NOMO-1 (cell line): ENCODE measurements around the gene GAR1.
"Not testable (repeated sequence)": the region's sequence is repeated elsewhere in the genome, so short reads cannot be mapped to it uniquely, and the experiment has no call there.

ENCODE experiments used
- DNase-seq, 2 experiments: peaks; one replicate each; lab custom pipeline; 2025; ENCODE audit not compliant: unreplicated experiment in 2 of 2; lab: John Stamatoyannopoulos, UW

GAR1 gene

DNA sequence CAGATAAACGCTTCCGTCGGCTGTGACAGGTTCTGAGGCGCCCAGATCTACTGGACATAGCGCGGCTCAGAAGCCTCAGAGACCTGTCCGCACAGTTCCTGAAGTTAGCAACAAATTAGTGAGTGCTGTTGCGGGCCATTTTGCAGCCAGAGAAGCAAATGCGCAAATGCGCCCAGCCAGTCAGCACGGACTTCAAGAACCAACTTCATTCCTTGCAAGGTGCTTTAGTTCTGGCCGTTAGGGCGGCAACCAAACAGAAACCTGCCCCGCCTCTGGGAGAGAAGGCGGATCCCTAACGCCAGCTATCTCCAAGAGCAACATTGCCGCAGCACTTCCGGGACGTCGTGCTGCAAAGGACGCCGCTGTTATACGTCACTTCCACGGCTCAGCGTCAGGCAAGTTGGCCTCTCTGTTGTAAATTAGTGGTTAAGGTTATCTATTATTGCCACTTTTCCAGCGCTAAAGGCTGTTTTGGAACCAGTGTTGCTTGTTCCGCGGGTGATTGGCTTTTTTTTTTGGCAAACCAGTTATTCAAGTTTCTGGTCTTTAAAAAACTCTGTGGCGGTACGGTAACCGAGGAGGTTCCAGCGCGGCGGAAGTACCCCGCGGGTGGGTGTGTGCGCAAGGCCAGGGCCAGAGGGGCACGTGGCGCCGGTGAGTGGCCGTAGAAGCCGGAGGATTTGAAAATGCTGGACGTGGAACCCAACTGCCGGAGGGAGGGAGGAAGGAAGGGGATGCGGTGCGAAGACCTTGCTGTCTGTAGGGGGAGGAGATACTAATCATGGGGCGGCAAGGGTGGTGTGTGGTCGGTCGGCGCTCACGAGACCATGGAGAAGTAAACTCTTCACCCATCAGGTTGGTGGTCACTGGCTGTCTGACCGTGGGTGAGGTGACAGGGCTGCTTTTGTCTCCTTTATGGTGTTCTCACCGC lies at the start of gene GAR1:
Gene GAR1 (plus strand): TSS at position 612 of the 931 bp plus-strand sequence. CDS start 403 bp downstream, outside the sequence.
- peak; percentile 93 to 96 for DNase-seq

DNA sequence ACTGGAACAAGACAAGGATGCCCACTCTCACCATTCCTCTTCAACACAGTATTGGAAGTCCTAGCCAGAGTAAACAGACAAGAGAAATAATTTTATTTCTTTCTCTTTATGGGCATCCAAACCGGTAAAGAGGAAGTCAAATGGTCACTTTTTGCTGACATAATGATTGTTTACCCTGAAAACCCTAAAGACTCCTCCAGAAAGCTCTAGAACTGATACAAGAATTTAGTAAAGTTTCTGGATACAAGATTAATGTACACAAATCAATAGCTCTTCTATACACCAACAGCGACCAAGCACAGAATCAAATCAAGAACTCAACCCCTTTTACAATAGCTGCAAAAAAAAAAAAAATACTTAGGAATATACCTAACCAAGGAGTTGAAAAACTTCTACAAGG lies 33.5 kb upstream of the GAR1 start:
- not testable (repeated sequence) for DNase-seq

DNA sequence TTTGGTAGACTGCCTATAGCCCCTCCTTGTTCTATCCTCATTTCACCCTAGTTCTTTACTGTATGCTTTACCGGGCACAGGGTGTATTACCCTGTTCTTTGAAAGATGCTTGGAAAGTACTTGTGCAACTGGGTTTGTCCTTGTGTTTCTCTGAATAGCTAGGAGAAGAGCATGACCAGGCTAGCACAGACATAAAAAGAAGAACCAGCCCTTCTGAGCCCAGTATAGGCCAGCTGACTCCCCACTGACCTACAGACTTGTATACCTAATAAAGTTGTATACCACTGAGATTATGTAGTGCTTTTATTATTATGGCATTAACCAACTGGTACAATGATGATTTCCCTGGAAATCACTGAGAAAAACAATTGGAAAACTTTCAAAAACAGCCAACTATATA lies 28.7 kb upstream of the GAR1 start:
- no peak for DNase-seq

DNA sequence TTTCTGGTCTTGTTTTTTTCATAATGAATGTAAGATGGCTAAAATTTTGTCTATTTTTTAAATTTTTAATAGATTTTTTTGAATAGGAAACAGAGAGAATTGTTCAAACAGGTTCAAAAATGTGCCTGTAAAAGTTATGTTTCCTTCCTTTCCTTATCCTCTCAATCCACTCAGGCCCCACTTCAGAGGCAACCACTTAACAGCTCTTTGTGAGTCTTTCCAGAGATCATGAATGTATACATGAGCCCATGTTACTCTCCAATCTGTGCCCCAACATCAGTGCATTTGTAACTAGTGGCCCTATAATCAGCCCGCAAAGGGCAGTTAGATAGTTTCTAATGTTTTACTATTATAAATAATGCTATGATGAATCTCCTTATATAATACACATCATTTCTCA lies 27.8 kb upstream of the GAR1 start:
- no peak for DNase-seq

DNA sequence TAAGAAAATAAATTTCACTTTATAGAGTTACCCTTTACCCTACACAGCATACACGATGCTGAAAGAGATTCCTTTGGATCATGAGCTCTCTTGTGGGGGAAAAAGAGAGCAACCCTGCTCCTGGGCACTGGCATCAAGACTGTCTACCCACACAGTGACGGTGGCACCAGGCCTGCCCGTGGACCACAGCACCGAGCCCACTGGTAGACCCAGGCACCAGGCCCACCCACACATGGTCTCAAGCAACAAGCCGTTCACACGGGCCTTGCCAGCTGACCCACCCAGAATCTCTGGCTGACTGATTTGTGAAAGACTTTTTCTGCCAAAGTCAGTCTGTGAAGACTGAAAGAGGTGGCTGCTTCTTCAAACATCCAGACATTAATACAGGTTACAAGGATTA lies 20.5 kb upstream of the GAR1 start:
- DNase-seq, result no peak

DNA sequence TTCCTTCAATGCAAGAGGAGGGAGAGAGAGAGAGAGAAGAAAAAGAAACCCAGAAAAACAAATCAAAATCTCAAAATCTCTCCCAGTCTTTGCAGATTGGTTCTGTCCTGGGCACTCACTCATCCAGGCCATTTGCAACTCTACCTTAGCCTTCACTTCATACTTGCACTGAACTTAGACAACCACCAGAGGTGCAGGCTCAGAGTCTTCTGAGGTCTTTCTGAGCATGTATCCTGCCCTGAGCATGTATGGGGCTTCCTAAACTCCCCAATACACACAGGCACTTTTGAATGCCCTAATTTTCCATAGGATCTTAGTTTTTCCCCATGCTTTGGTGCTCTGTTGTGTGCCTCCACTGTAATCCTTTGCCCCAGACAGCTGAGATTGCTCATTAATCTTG lies 16.7 kb upstream of the GAR1 start:
- DNase-seq, result no peak

DNA sequence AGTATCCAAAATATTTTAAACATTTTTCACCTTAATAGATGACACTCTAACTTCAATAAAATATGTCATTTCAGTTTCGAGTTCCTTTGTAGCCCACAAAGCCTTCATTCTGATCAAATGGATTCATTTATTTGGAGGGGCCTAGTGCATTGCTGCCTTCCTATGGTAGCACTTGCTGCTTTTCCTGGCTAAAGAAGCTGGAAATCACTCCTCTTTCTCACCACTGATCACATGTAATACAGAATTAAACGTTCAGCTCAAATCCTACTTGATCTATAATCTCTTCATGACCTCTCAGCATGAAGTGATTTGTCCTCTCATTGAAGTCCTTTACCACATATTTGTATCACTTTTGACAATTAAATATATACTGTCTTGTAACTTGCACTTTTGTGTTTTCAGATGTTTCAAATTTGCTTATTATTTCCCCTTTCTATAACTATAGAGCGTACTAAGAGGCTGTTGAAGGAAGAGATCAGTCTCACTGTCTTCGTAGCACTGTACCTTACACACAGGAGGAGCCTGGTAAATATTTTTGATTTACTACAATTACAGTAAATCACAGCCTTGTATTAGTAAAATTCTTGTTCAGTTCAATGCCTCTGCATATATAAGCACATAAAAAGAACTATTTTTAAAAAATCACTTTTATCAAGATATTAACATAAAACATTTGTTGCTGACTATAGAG lies 14.3 kb upstream of the GAR1 start:
- no peak for DNase-seq

DNA sequence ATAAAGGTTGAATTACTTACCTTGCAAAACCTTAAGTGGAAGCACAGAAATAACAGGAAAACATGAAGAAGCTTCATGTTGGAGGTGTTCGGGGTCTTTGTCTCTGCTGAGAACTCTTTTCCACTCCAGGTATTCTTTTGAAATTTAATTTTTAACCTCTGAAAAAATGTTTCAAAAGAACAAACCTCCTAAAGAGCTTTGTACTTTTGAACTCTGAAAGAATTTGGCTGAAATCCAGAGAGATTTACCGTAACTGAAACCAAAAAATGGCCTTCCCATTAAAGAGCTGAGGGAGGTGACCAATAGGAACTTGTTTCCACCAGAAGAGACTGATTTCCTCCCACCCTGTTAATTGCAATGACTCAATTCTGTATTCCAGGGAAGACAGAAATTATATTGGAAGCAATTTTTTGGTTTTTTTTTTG lies 13.7 kb upstream of the GAR1 start, which contains the start of gene CFI:
Gene CFI (minus strand): TSS at position 105 of the 425 bp plus-strand sequence. CDS start 28 bp downstream, at position 77.
- no peak for DNase-seq

DNA sequence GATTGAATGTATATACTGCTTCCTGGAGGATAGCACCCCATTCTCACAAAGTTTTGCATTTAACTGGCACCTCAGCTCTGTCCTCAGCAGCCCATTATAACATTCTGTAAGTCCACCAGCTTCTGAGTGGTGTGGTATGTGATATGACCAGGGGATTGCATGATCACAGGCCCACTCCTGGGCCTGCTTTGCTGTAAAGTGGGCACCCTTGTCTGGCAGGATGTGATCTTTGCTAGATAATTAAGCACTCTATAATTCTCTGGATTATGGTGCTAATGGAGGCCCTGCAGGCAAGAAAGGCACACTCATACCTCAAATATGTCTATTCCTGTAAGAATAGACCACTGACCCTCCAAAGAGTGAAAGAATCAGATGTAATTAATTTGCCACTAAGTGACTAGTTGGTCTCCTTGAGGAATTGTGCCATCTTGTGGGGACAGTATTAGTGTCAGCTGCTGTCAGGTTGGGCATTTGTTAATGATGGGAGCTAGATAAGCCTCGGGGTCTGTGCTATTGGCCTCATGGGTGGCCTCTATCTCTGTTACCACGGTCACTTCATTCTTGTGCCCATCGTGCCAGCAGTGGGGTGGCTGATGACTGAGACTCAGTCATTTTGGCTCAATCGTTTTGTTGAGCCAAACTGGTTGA lies 11.5 kb upstream of the GAR1 start:
- DNase-seq, result peak in 1 of 2 experiments; percentile 13

DNA sequence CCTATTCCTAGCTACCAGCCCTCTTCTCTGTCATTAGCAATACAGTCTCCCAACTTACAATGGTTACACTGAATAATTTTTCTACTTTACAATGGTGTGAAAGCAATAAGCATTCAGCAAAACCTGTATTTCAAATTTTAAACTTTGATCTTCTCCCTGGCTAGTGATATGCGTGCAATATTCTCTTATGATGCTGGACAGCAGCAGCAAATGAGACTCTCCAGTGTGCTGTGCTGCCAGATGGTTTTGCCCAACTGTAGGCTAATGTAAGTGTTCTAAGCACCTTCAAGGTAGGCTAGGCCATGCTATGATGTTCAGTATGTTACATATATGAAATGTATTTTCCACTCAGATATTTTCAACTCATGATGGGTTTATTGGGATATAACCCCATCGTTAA lies 5.9 kb upstream of the GAR1 start:
- no peak for DNase-seq

DNA sequence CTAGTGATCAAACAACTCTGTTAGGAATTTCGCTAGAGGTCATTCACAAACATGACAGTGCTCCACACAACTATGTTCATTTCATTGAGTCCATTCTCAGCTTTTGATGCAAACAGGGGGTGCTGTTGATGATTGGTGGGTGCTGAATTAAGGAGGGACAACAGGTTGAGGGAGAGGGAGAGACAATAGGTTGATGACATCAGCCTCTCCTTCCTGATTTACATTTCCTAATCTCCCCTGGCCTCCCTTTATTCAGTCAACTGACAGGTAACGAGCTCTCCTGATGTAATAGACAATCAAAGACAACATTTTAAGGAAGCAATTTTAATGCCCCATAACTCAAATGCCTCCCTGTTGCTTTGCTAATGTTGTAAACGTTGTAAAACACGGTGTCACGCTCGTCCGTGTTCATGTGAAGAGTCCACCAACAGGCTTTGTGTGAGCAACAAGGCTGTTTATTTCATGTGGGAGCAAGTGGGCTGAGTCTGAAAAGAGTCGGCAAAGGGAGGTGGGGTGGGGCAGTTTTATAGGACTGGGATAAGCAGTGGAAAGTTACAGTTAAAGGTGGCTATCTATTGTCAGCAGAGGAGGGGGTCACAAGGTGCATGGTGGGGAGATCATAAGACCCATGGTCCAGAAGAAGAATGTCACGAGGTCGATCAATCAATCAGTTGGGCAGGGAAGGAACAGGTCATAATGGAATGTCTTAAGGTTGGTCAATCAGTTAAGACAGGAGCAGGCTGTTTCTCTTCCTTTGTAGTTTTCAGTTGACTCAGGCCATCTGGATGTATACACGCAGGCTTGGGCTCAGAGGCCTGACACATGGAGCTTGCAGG lies 4.8 kb upstream of the GAR1 start:
- DNase-seq, result peak in 1 of 2 experiments; percentile 15

DNA sequence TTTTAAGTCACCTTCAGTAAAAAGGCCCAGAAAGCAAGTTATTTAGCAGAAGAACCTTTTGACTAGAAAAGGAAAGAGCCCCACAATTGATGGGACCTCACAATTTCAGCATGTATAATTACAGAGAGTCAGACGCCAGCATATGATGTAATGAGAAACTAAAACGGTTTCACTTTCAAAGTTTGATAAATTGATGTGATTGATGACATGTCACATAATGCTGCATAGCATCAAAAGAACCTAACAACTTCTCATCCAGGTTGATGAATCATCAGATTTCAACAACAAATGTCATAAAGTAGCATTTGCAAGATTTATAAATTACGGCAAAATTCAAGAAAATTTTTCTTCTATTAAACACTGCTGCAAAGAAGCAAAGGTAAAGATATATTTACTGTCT lies 3.9 kb upstream of the GAR1 start:
- peak in 1 of 2 experiments; percentile 46 for DNase-seq

DNA sequence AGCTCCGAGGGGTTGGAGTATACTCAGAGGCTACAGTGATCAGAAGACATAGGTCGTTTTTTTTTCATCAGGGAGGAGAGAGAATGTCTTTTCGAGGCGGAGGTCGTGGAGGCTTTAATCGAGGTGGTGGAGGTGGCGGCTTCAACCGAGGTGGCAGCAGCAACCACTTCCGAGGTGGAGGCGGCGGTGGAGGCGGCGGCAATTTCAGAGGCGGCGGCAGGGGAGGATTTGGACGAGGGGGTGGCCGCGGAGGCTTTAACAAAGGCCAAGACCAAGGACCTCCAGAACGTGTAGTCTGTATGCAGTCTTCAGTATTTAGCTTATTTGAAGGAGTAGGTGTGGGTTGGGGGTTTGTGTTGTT lies 500 bp downstream of the GAR1 start:
- no peak for DNase-seq

DNA sequence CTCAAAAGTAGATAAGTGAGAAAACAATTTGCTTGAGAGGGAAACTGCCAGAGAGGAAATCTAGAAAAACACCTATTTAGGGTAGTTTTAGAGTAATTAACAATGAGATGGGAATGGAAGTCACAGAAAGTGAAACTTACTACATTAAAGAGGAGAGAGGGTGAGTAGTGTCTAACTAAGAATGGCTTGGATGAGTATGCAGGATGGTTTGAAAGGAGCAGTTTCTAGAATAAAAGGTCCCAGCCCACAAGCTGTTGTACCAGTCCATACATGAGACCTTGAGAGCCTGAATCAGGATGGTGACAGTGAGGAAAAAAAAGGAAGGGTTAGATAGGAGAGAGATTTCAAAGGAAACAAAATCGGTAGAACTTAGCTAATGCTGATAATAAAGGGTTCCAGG lies 1.3 kb downstream of the GAR1 start:
- DNase-seq, result no peak

DNA sequence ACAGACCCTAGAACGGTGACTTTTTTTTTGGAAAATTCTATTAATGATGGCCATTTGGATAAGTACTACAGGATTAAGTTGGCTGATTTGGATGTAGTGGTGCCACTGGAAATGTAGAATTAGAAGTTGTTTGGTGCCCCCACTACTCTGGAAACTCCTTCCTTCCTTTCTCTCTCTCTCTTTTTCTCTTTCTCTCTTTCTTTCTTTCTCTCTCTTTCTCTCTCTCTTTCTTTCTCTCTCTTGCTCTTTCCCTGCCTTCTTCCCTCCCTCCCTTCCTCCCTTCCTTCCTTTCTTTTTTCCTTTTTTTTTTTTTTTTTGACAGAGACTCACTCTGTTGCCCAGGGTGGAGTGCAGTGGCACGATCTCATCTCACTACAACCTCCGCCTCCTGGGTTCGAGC lies 2.7 kb downstream of the GAR1 start:
- DNase-seq, result no peak

DNA sequence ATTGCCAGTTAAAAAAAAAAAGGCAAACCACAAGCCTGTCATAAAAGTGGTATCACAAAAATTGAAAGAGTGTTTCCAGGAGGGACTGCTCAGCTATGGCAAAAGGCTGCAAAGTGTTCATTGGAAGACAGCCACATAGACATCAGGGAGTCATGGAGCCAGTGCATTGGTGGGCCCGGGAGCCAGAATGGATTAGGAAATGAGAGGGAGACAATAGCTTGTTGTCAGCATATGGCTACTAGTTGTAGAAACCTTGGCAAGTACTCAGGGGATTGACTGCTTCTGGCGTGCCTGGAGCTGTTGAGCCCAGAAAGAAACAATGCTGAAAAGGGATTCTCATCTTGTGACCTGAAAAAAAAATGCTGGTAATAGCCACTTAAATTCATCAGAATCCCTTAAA lies 5.0 kb downstream of the GAR1 start:
- DNase-seq, result no peak

DNA sequence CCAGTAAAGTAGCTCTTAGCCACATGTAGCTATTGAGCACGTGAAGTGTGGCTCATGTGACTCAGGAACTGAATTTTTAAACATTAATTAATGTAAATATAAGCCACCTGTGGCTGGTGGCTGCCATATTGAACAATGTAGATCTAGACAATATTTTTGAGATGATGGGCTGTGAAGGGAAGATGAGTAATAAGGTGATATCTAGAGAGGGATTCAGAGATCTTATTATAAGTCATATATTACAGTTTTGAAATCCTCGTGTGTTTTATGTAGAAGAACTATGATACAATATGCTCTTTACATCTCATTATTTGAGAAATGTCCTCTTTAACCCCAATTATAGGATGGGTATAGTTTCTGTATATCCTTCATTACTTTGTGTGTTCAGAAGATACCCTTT lies 5.6 kb downstream of the GAR1 start:
- DNase-seq, result no peak

DNA sequence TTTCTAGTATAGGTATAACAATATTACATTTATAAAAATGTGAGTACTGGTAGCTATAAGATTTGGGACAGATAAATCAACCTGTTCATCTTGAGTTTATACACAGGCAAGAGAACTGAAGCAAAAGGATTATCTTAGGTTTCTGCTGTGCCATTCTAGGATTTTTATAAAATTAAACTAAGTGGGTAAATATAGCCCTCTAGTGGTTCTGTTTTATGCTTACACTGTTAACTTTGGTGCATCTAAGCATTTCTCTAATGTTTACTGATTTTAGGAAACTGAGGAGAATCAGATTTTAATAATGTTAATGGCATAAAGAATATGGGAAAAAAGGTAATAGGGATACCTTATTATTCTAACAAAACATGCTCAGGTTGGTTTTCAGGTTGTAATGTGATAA lies 11.2 kb downstream of the GAR1 start:
- DNase-seq, result peak; percentile 5 to 41

DNA sequence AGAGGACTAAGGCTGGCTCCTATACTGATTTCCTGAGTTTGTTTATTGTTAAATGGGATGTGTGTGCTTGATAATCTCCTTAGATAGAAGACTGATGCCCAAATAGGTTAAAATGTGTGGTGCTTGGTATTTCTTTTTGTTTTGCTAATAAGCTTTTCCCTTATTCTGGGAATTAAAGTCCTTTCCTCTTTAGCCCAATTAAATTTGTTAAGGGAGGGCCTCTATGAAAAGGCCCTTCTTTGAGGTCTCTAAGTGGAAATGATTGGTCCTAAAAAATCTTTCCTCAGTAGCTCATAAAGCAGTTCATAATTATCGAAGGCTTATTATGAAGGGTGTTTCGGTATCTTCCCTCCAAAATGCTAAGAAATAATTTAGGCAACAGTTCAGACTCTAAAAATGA lies 12.1 kb downstream of the GAR1 start, which contains the start of gene RRH:
Gene RRH (plus strand): TSS at position 301 of the 400 bp plus-strand sequence. CDS start 56 bp downstream, at position 357.
- no peak for DNase-seq

DNA sequence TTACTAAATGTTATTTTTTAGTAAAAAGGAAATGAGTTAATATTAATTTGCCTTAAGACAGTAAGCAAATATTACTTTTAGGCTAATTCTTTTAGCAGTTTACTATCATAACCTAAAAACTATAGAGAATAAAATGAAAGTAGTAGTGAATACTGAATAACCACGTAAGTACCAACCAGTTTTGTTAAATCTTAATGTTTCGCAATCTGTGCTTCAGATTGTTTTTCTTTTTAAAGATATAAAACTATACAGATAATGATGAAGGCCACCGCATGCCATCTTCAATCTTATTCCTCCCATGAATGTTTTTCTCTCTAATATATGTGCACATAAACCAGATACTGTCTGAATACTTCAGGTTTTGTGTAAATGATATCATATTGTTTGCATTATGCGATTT lies 18.2 kb downstream of the GAR1 start:
- DNase-seq, result no peak
